HCT116 (cell line): ENCODE data around the gene C1orf21.

Experiments
- EZH2 ChIP-seq: fragments of 200-600 bp; sonication (generic); IDR thresholded peaks from 2 replicates; pipeline ENCODE4 v1.6.1; 2017; ENCODE audit warnings: antibody characterized with exemption, mixed run types
- POLR2A ChIP-seq: IDR thresholded peaks from 2 replicates; pipeline ENCODE4 v1.7.0; 2011; ENCODE audit warnings: borderline replicate concordance; ENCODE audit not compliant: insufficient read depth, insufficient read length; ENCODE audit errors: extremely low read depth
- POLR2AphosphoS5 ChIP-seq: IDR thresholded peaks from 2 replicates; pipeline ENCODE4 v1.6.1; 2011; ENCODE audit warnings: mild to moderate bottlenecking, low read depth, low read length, moderate library complexity
- TF ChIP-seq, protein P1 (sequence below), 3 experiments: fragments of 200-600 bp in 1 of 3; sonication (generic) in 1 of 3; IDR thresholded peaks in 2 of 3; conservative IDR thresholded peaks in 1 of 3; 2 replicates each; pipeline ENCODE4 v1.5.1; 2012 to 2017; ENCODE audit warnings: low read depth in 2 of 3, low read length in 2 of 3, antibody characterized with exemption in 1 of 3, borderline replicate concordance in 1 of 3, control low read depth in 1 of 3, mild to moderate bottlenecking in 1 of 3, mixed read lengths in 1 of 3, mixed run types in 1 of 3, moderate library complexity in 1 of 3; ENCODE audit not compliant: insufficient read depth in 1 of 3
- TF ChIP-seq, protein P2 (sequence below): IDR thresholded peaks from 2 replicates; pipeline ENCODE4 v1.6.1; 2012; ENCODE audit warnings: low read depth

DNA sequence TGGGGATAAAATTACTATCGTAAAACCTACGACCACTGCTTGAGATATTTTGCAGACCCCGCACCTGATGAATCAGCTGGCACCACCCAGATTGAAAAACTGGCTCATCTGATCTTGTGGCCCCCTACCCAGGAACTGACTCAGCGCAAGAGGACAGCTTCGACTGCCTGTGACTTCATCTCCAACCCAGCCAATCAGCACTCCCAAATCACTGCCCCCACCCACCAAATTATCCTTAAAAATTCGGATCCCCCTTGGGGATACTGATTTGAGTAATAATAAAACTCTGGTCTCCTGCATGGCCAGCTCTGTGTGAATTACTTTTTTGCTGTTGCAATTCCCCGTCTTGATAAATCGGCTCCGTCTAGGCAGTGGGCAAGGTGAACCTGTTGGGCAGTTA is 286.5 kb downstream of the C1orf21 start:
- TF ChIP-seq POLR2A (no peak), EZH2 (no peak), POLR2AphosphoS5 (no peak)
- TF ChIP-seq, protein P1, sequence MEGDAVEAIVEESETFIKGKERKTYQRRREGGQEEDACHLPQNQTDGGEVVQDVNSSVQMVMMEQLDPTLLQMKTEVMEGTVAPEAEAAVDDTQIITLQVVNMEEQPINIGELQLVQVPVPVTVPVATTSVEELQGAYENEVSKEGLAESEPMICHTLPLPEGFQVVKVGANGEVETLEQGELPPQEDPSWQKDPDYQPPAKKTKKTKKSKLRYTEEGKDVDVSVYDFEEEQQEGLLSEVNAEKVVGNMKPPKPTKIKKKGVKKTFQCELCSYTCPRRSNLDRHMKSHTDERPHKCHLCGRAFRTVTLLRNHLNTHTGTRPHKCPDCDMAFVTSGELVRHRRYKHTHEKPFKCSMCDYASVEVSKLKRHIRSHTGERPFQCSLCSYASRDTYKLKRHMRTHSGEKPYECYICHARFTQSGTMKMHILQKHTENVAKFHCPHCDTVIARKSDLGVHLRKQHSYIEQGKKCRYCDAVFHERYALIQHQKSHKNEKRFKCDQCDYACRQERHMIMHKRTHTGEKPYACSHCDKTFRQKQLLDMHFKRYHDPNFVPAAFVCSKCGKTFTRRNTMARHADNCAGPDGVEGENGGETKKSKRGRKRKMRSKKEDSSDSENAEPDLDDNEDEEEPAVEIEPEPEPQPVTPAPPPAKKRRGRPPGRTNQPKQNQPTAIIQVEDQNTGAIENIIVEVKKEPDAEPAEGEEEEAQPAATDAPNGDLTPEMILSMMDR (IDR thresholded peaks at IDR 0.05 in 2 of 3, conservative IDR thresholded peaks at IDR 0.05 in 1 of 3; ENCODE audit: borderline replicate concordance in 1 of 3, insufficient read depth in 1 of 3, low read depth in 2 of 3, low read length in 2 of 3) = no peak
- TF ChIP-seq, protein P2, sequence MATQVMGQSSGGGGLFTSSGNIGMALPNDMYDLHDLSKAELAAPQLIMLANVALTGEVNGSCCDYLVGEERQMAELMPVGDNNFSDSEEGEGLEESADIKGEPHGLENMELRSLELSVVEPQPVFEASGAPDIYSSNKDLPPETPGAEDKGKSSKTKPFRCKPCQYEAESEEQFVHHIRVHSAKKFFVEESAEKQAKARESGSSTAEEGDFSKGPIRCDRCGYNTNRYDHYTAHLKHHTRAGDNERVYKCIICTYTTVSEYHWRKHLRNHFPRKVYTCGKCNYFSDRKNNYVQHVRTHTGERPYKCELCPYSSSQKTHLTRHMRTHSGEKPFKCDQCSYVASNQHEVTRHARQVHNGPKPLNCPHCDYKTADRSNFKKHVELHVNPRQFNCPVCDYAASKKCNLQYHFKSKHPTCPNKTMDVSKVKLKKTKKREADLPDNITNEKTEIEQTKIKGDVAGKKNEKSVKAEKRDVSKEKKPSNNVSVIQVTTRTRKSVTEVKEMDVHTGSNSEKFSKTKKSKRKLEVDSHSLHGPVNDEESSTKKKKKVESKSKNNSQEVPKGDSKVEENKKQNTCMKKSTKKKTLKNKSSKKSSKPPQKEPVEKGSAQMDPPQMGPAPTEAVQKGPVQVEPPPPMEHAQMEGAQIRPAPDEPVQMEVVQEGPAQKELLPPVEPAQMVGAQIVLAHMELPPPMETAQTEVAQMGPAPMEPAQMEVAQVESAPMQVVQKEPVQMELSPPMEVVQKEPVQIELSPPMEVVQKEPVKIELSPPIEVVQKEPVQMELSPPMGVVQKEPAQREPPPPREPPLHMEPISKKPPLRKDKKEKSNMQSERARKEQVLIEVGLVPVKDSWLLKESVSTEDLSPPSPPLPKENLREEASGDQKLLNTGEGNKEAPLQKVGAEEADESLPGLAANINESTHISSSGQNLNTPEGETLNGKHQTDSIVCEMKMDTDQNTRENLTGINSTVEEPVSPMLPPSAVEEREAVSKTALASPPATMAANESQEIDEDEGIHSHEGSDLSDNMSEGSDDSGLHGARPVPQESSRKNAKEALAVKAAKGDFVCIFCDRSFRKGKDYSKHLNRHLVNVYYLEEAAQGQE = no peak
